ENCODE measurements around the gene LMOD3.

The LMOD3 gene

DNA sequence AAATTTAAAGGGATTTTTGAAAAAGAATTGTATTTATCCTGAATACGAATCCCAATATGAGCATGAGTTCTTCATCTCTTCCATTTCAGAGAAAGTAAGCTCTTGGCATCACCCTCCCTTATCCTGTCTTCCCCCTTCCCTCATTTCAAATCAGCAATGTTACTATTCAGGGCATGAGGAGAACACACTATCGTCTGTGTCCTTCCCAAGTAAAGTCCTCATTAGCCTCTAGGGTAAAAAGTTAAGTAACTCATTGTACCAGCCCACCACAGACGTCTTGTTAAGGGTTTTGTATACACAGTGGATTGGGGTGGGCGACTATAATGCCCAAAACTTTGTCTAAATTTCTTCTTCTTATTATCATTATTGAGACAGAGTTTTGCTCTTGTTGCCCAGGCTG, 22.8 kb downstream of the LMOD3 start:
- no peak for DNase-seq
- intact Hi-C loops (cut with DNase I) = no loop called here

DNA sequence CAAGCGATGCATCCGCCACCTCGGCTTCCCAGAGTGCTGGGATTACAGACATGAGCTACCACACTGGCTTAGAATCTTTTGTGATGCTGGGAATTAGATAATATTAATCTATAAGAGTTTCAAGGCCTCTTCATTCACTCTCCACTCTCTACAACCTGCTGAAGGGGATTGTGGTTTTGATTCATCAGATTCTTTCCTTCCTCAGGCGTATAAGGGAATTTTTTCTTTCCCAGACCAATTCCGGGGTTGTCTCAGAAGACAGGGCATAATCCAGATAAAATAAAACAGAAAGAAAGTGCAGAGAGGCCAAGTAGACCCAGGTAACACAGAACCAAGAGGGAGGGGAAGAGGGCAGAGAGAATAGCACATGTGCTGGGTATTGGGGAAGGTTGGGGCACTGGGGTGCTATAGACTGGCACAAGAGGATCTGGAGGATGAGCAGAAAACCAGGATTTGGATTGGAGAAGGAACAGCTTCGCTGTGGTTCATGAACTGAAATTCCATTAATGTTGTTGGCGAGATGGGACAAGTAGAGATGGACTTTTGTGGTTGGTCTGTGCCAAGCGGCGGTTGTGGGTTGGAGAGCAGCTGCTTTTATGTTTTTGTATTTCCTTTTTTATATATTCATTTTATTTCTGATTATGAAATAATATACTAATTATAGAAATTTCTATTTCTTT, 24.8 kb downstream of the LMOD3 start:
- no peak for DNase-seq
- intact Hi-C loops (cut with DNase I) = no loop called here

DNA sequence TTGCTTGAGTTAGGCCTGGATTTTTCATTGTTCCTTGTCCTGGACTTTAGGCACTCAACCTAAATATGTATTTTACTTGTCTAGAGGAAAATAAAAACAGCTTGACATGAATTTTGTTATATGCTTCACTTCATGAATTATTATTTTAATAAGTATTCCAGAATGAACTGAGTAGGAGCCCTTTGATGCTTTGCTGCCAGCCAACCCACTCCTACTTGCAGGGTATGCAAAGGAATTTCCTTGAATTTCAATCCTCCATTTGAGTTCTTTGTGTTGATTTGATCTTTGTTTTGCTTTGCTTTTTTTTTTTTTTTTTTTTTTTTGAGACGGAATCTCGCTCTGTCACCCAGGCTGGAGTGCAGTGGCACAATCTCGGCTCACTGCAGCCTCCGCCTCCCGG, 26.1 kb downstream of the LMOD3 start:
- peak in 4 of 42 donors; percentile 28 to 57 (median 47) for DNase-seq
- intact Hi-C loops (cut with DNase I) = no loop called here

DNA sequence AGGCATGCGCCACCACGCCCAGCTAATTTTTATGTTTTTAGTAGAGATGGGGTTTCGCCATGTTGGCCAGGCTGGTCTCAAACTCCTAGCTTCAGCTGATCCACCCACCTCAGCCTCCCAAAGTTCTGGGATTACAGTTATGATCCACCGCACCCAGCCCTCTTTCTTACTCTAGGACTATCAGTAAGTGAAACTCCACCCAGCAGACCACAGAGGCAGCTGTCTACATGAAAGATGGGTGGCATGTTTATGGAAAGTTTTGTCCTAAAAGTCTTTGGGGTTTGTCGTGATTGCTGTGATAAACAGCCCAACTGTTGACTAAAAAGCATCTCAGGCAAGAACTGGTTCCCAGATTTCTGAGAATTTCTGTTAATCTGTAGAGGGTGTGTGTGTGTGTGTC, 26.8 kb downstream of the LMOD3 start:
- intact Hi-C loops (cut with DNase I) = no loop called here
- no peak for DNase-seq

DNA sequence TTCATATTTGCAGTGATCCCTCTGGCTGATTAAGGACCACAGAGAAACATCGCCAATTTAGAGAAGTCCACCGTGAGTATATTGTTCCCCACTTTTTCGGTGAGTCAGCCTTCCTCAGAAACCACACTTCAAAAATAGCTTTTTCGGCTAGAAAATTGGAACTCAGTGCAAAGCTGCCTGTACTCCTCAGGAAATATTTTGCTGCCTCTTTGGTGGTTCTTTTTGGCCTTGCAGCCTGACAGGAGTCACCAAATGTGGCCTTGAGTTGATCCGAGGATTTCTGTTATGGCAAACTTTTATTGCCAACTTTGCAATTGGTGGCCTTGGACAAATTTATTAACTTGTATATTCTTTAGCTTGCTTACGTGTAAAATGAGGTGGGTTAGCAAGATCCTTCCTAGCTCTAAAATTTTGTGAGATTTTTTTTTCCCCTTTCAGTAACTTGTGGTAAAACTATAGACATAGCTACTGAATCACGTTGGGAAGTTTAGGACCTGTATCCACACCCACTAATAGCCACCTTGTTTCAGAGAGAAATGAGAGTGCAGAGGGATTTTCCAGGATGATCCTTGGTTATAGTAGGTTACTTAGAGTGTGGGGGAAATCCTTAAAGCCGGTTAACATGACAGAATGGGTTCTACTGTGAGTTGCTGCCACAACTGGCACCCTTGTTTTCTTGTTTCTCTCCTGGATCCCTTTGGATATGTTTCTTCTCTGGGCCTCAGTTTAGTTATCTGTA, 27.8 kb downstream of the LMOD3 start:
- intact Hi-C loops (cut with DNase I) = no loop called here
- peak in 4 of 42 donors; percentile 27 to 57 (median 34) for DNase-seq

DNA sequence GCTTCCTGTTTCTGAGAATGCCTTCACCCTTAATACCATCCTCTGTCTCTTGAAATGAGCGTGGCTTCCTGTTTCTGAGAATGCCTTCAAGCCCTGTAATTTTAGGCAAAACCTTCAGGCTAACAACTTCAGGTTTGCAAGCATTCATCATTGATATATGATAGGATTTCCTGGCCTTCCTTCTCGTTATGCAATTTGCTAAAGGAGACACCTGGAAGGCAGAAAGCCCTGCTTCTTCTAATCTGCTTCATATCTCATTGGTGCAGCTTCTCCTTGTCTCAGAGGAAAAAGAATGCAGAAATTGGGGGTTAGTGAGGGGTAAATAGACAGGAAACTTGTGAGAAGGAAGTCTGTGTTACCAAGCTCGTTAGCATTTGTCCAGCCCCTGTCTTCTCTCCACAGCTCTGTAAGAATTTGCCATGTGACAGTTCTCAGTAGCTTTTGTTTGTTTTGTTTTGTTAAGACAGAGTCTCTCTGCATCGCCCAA, 30.3 kb downstream of the LMOD3 start:
- intact Hi-C loops (cut with DNase I) = no loop called here
- peak in 6 of 42 donors; percentile 33 to 66 (median 46) for DNase-seq

DNA sequence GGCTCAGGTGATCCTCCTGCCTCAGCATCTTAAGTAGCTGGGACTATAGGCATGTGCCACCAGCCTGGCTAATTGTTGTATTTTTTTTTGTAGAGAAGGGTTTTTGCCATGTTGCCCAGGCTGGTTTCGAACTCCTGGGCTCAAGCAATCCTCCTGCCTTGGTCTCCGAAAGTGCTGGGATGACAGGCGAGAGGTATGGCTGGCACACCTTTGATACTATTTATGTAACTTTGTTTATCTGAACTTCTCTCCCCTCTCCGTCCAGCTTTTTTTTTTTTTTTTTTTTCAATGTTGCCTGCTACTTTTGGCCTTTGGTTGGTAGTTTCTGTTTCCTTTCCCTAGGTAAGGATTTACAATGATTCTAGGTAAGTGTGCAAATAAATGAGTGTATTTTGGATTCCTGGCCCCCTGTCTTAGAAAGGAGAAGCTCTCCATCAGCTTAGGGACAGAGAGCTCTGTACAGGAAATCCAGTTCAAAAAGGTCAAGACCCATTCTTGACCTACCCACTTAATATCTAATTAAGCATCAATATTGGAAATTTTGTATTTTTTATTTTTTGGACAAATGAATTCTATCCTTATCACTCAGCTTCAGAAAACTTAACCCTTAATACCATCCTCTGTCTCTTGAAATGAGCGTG, 30.9 kb downstream of the LMOD3 start:
- intact Hi-C loops (cut with DNase I) = no loop called here

DNA sequence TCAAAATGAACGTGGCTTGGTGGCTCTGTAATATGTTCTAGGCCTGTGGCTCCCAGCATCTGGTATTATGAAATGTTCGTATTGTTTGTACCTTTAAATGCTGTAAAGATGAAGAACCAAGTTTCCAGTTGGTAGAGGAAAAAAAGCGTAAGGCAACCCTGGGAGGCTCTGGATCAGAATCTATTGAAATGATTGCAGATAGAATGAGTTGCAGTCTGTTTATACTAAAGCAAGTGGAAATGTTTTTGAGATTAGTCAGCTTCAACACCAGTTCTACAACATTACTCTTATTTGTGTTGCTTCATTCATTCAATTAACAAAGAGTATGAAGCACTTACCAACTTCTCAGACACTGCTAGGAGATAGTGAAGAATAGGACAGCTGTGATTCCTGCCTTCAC, 32.4 kb downstream of the LMOD3 start:
- intact Hi-C loops (cut with DNase I) = no loop called here
- no peak for DNase-seq

More for the DNA sequence above, 30.9 kb downstream of the LMOD3 start:
- no peak for DNase-seq

DNA sequence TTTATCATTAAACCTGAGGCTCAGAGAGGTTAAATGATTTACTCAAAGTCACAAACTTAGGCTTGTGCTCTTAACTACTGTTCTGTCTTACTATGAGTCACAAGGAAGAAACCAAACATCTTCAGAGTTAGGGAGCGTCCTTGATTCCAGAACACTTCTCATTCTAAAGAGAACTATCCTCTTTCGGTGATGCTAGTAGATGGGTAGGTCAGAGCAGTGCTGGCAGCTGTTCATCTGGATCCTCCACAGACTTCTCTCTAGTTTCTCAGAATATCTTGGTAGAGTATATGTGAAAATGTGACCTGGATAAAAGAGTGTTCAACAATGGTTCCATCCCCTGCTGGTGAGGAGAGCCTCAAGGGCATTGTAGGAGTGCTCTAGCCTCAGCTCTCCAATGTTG, 34.3 kb downstream of the LMOD3 start:
- DNase-seq = no peak
- intact Hi-C loops (cut with DNase I) = no loop called here

DNA sequence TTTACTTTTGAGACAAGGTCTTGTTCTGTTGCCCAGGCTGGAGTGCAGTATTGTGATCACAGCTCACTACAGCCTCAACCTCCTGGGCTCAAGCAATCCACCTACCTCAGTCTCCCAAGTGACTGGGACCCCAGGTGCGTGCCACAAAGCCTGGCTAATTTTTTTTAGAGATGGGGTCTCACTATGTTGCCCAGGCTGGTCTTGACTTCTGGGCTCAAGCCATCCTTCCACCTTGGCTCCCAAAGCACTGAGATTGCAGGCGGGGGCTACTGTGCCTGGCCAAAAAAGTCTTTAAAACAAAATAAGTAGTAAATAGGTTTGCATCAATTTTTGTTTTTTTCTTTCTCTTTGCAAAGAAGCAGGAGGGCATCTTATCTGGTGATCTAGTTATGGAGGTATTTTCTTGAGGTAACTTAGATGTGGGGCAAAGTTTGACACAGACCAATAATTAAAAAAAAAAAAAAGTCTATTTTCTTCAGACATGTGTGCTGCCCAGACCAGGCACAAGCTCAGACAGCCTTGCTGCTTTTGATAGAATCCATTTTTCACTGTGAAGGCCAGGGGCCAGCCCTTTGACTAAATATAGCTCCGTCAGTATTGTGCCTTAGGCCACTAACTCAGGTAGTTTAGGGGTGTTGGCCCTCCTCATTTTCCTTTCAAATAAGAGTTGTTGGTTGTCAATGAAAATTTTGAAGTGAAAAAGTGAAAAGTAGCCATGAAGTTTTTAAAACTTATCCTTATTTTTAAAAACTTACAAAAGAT, 35.2 kb downstream of the LMOD3 start:
- DNase-seq = no peak
- intact Hi-C loops (cut with DNase I) = no loop called here

DNA sequence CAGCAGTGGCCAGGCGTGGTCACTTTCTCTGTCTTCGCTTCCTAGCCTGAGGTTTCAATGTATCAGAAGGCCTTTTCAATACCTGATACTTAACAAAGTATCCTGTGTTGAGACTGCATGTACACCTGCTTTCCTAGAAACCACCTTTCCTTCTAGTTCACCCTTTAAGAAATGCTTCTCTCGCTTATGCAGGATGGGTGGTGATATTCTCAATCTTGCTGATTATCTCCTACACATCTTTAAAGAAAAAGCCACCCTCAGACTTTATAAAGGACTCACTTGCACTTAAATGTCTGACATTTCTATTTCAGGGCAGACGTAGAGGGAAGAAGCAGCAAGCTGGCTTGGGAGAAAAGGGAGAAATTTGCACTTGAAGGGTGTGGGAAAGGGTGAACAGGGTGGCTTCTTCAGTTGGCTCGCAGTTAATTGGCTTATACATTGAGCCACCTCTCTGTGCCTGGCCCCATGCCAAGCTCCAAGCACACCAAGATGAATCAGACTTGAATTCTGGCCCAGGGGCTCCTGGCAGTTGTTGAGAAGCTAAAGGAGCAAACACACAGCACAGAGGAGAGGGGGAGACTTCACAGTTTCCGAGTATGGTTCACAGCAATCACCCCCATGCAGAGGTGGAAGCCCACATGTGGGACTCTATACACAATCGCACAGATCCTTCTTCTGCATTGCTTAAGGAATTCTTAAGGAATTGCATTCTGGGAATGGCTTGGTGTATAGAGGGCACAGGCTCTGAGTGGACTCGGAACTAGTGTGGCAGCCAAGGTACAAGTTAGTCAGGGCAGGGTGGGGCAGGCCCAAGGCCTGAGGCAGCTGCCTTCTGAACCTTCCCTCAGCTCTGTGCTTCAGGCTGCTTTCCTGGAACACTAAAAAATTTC, 36.3 kb downstream of the LMOD3 start:
- DNase-seq = peak; percentile 58 to 95 (median 82)
- intact Hi-C loops (cut with DNase I) = loop anchor here (2.0 kb wide), 1 partner anchor 31 kb away; no protein-coding TSS in a partner anchor

DNA sequence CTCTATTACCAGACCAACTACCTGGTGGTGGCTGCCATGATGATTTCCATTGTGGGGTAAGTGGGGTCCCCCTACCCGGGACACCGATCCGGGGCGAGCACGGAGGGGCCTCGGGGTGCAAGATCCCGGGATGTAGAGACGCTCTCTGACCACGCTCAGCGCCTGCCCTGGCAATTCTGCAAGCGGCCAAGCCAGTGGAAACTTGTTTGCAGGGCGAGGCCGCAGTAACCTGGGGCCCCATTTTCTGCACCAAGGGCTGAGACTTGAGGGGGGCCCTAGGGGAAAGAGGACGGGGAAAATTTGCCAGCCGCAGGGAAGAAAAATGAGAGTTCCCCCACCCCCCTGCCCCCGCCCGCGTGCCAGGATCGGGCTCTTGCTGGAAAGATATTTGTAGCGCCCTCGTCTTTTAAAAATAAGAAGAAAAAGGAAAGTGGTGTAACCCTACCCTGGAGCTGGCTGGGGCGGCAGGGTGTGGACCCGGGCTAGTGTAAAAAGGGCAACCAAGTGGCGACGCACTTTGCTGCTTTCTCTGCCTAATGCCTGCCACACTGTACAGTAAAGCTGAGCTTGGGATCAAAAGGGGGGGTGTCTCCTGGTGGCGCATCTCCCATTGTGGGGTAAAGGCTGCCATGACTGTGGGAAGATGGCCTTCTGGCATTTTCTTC, 37.1 kb downstream of the LMOD3 start:
- intact Hi-C loops (cut with DNase I) = loop anchor here (2.0 kb wide), 1 partner anchor 32 kb away; no protein-coding TSS in a partner anchor
- DNase-seq = peak in 41 of 42 donors; percentile 31 to 83 (median 59)

DNA sequence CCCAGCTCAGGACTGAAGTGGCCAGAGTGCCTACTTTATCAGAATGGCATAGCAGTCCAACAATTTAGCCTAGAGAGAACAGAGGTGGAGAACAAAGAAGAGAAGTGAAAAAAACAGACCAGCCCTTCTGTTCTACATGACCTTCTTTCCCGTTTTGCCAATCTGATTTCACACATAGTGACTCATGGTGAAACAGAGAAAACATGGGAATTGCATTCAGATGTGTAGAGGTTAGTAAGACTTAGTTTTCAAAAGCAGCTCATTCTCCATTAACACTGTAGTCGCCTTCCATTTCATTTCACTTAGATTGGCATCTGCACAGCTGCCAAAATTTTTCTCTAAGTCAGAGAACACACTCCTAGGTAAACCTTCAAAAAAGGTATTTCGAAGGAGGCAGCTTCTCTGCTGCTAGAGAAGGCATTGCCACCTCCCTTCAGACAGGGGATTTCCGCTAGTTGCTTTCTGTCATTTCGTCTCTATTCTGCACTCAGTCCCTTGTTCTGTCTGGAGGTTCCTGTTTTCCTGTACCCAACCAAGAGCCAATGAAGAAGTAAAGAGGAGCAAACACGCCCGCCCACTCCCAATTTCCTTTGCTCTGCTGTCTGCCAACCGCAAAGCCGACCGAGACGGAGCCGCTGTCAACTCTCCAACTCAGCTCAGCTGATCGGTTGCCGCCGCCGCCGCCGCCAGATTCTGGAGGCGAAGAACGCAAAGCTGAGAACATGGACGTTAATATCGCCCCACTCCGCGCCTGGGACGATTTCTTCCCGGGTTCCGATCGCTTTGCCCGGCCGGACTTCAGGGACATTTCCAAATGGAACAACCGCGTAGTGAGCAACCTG, 37.8 kb downstream of the LMOD3 start, which contains the start of gene ARL6IP5:
TSS of gene ARL6IP5 (plus strand) at position 612 of the 842 bp plus-strand sequence. CDS start at position 723, 111 bp downstream.
- peak; percentile 93 to 99 (median 97) for DNase-seq
- intact Hi-C loops (cut with DNase I) = loop anchor here (2.0 kb wide), 1 partner anchor 32 kb away; no protein-coding TSS in a partner anchor

DNA sequence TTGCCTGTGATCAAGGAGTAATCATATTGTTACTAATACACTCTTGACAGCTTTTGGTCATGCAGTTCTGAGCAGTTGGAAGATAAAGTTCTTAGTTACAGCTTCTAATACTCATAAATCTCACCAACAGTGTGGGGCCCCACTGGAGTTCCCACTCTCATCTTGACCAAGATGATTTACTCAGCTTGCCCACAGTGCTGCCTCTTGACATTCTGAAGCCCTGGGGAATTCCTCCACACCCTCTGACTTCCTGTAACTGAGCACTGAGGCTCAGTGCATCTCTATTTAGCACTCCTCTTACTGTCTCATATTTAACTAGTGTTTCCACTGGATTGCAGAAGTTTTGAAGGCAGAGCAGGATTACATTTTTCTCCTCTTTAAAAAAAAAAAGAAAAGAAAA, 39.6 kb downstream of the LMOD3 start:
- intact Hi-C loops (cut with DNase I) = no loop called here
- peak in 10 of 42 donors; percentile 26 to 59 (median 45) for DNase-seq

DNA sequence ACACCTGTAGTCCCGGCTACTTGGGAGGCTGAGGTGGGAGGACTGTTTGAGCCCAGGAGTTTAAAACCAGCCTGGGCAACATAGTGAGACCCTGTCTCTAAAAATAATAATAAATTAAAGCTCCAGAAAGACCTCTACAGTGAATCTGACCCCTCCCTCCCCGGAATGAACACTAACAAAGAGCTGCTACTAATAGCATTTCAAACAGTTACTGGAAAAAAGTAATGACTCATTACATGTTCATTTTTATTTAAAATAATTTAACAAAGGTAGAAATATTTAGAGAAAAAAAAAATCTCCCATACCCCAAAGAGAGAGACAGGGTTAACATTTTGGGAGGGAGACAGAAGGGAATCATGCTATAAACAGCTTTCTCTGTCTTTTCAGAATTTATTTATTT, 40.0 kb downstream of the LMOD3 start:
- DNase-seq = no peak
- intact Hi-C loops (cut with DNase I) = no loop called here

DNA sequence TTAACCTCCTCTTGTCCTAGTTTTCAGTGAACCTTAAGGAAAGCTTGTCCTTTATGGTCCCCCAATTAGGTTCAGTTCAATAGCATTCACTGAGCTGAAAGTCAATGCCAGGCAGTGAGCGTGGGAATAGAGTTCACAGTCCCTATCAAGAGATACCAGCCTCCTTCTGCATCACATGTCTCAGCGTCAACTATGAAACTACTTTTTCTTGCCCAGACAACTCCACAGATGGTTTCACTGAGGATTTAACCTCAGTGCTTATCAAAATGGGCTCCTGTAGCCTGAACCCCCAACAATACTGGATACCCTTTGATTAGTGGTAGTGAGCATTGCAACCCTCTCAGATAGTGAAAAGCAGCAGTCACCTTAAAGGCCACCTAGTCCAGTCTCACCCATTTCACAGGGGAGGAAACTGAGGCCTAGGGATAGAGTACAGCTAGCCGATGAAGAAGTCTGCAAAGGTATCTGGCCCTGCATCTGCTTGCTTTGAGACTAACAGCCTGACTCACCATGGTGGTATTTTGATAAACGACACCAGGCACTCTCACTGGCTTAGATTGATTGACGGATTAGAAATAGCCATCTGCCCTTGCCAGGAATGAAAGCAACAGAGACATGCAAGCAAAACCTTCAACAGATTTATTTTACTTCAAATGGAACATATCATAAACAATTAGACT, 40.7 kb downstream of the LMOD3 start:
- intact Hi-C loops (cut with DNase I) = no loop called here
- no peak for DNase-seq
